Fibroblast of mammary gland (primary cell): ENCODE results near the gene NTRK2.

Experiments
- DNase-seq: peaks from one replicate; pipeline ENCODE4 v3.0.0-alpha.2; 2010; ENCODE audit warnings: low read depth
- H3K4me3 ChIP-seq: 2 replicates; pipeline ENCODE4 v1.5.1; 2011; ENCODE audit warnings: low read depth, mild to moderate bottlenecking, low read length, moderate library complexity; ENCODE audit not compliant: control insufficient read depth
- TF ChIP-seq, protein P1 (sequence below): conservative IDR thresholded peaks from 2 replicates; pipeline ENCODE4 v1.5.1; 2011; ENCODE audit warnings: low read depth, low read length, inconsistent platforms; ENCODE audit not compliant: control insufficient read depth, insufficient read depth

NTRK2 gene

DNA sequence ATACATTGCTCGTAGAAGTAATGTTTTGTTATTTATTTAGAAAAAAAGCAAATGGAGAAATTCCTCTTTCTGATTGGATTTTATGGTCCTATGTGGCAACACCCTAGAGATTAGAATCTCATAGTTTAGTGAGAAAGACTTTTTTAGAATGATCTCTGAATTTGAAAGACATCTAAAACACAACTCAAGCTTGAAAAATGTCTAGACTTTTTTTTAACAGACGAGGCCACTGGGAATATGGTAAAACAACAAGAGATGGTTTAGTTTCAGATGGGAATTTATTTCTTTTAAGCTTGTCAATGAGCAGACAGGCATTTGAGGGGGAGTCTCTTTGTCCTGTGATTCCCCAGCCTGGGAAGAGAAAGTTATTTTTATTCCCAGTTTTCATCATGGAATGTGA lies 122.1 kb downstream of the NTRK2 start:
- DNase-seq = no peak

DNA sequence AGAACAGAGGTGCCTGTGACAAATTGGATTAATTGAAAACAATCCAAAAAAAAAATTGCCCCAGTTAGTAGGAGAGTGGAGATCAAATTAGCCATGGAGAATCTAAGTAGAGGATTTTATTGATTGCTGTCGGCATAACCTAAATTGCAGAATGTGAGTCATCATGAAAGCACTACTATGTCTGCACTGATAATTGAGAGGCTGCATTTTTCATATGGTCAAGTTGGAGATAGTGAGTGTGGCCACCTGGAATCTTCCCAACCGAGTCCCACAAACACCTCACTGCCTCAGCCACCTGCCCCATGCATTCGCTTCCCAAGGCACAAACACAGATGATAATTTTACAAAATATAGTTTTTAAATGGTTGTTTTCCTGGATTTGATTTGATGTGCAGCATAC lies 123.7 kb downstream of the NTRK2 start:
- DNase-seq = no peak
- TF ChIP-seq, protein P1, sequence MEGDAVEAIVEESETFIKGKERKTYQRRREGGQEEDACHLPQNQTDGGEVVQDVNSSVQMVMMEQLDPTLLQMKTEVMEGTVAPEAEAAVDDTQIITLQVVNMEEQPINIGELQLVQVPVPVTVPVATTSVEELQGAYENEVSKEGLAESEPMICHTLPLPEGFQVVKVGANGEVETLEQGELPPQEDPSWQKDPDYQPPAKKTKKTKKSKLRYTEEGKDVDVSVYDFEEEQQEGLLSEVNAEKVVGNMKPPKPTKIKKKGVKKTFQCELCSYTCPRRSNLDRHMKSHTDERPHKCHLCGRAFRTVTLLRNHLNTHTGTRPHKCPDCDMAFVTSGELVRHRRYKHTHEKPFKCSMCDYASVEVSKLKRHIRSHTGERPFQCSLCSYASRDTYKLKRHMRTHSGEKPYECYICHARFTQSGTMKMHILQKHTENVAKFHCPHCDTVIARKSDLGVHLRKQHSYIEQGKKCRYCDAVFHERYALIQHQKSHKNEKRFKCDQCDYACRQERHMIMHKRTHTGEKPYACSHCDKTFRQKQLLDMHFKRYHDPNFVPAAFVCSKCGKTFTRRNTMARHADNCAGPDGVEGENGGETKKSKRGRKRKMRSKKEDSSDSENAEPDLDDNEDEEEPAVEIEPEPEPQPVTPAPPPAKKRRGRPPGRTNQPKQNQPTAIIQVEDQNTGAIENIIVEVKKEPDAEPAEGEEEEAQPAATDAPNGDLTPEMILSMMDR = no peak
- no peak overlapping the region for H3K4me3 ChIP-seq

More for the DNA sequence above, 122.1 kb downstream of the NTRK2 start:
- TF ChIP-seq, protein P1 = no peak
- no peak overlapping the region for H3K4me3 ChIP-seq

DNA sequence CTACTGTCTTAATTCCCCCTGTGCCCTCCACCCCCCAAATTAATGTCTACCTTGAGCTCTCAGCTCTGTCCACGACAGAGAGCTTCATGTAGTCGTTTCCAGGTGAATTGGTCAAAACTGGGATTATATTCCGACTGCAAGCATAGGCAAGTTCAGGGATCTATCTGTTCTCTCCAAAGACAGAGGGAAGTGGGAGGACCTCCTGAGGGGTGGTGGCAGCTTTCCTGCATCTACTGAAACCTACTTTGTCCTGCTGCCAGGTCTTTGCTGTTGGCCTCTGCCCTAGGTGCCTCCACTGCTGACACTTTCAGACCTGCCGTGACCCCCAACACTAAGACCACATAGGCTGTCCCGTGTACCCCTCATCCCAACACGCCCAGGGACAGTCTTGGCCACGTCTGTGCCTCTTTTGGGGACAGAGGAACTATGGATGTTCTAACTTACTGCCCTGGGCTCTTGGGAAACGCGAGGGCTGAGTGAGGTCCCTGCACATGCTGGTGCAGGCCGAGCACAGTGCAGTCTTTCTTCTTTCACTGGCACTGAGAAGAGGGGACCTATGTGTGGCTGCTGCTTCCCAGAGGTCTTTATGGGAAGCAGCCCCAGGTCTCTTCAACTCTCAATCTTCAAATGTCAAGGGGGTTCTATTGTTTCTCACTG lies 125.6 kb downstream of the NTRK2 start:
- no peak for DNase-seq
- TF ChIP-seq, protein P1 = no peak
- no peak overlapping the region for H3K4me3 ChIP-seq

DNA sequence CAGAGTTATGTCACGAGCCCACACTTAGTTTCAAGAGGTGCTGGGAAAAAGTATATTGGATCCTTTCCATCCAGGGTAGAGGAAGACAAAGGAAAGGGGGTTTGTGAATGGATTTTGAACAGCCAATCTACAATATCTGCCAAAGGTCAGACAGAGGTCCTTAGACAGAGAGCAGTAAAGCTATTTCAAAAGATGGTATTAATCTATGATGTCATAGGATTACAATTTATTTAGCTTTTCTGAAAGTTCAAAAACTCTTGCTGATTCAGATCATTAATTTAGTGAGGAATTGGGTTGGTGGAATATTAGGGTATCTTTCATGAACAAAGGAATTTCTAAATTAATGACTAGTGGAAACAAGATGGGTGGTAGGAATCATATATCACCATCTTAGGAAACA lies 126.9 kb downstream of the NTRK2 start:
- TF ChIP-seq, protein P1 = no peak

DNA sequence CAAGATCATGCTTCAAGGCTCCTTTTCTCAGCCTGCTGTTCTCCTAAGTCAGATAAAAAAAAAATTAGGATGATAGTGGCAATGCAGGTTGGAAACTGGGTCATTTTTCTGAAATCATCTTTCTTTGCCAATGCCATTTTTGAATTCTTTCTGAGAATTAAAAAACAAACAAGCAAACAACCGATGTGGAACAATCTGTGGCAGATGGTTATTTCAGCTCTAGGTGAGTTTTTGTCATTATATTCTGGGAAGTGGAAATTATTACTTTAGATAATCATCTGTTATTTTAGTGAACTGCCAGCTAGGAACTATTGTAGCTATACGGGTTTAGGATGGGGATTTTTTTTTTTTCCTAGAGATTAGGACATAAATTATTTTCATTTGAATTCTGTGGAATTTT lies 129.7 kb downstream of the NTRK2 start:
- TF ChIP-seq, protein P1 = no peak
- H3K4me3 ChIP-seq = no peak overlapping the region
- DNase-seq = no peak

More for the DNA sequence above, 126.9 kb downstream of the NTRK2 start:
- DNase-seq = no peak
- no peak overlapping the region for H3K4me3 ChIP-seq

DNA sequence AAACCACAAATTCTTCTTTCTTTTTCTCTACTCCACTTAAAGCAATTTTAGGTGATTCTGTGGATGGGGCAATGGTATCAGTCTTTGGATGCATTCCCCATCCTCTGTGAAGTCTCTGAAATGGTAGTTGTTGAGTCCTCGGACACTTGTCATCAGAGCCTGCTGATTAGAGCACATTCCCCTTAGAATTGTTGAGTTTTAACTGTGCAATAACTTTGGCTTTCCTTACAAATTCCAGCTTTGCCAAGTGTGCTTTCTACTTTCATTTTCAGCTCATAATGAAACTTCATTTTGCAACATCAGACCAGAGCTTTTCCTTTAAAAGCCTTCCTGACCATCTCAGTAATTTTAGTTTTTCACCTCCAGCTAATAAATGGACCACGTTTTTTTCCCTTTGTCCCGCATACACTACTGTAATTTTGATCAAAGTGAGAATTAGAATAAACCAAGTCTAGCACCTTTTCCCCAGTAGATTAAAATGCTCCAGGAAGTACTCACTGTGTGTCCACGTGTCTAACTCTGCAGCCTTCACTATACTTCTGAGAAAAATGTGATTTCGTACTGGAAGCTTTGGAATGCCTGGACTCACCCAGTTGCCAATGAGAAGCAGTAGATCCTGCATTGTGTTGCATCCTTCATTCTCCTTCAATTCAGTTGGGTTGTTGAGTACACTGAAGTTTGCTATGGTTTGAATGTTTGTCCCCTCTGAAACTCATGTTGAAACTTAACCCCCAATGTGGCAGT lies 135.6 kb downstream of the NTRK2 start:
- H3K4me3 ChIP-seq = no peak overlapping the region
- TF ChIP-seq, protein P1 = no peak
- DNase-seq = no peak
